Measurements from ENCODE around the gene GPATCH2L. TPM values are rescaled to one million over a fixed set of nuclear protein-coding genes. Genes with fewer than 3 reads are reported as not detected.

Gene GPATCH2L
- polyA plus RNA-seq, 3 donors, result 10.6 to 28.3 (median 13.8) TPM

DNA sequence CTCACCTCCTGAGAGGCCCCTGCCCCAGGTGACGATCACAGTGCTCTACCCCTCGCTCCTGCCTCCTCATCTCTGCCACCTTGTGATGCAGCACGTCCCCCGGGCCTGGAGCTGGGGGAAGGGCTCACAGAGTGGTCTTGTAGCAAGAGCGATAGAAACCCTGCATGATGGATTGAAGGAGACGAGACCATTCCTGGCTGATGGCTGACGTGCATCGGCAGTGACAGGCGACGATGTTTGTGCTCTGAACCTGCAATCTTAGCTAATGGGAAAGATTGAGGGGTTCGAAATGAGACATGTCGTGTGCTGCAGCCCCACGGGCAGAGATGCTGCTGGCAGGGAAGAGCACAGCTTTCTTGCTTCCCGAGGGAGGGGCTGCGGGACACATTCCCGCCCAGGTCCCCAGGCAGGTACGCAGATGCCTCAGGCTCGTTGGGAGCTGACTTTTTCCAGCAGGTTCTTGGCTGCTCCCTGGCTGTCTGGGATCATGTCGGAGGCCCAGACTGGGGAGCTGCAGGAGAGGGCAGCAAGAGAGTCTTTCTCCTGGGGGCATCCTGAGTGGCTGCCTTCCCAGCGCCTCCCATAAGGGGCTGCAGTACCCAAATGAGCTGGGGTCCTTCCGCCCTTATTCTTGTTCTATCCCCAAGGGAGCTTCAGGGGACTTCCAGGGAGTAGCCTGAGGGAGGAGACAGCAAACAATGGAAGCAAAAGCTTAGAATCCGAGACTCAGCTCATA, 38.7 kb upstream of the GPATCH2L start:
- H3K27me3 ChIP-seq (ENCODE audit: control insufficient read depth in 2 of 2, insufficient read depth in 2 of 2, low read length in 2 of 2), result no peaks in the 10 kb centered on the region
- TF ChIP-seq, protein P1, sequence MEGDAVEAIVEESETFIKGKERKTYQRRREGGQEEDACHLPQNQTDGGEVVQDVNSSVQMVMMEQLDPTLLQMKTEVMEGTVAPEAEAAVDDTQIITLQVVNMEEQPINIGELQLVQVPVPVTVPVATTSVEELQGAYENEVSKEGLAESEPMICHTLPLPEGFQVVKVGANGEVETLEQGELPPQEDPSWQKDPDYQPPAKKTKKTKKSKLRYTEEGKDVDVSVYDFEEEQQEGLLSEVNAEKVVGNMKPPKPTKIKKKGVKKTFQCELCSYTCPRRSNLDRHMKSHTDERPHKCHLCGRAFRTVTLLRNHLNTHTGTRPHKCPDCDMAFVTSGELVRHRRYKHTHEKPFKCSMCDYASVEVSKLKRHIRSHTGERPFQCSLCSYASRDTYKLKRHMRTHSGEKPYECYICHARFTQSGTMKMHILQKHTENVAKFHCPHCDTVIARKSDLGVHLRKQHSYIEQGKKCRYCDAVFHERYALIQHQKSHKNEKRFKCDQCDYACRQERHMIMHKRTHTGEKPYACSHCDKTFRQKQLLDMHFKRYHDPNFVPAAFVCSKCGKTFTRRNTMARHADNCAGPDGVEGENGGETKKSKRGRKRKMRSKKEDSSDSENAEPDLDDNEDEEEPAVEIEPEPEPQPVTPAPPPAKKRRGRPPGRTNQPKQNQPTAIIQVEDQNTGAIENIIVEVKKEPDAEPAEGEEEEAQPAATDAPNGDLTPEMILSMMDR (IDR thresholded peaks at IDR 0.05), result no peak
- intact Hi-C loops (cut with micrococcal nuclease), result no loop called here
- Mint-ChIP-seq H3K4me1 (no peaks in the 10 kb centered on the region), H3K4me3 (no peak overlapping the region), H3K27ac (no peak overlapping the region), H3K9me3 (peaks cover 0 to 5% (median 2%) of the 10 kb centered on the region in 7 donors), H3K27me3 (ENCODE audit: low read depth in 3 of 3) (peaks cover 9 to 15% (median 14%) of the 10 kb centered on the region in 3 donors), H3K36me3 (no peaks in the 10 kb centered on the region)
- H3K27ac ChIP-seq (ENCODE audit: low read depth in 1 of 2, low read length in 2 of 2), result no peak overlapping the region
- no peaks in the 10 kb centered on the region for H3K4me1 ChIP-seq (ENCODE audit: control insufficient read depth in 1 of 2, insufficient read depth in 2 of 2, low read length in 2 of 2)
- H3K9me3 ChIP-seq (replicated peaks in 1 of 2; ENCODE audit: control insufficient read depth in 1 of 2, insufficient read depth in 1 of 2, low read length in 2 of 2), result no peaks in the 10 kb centered on the region
- H3K9ac ChIP-seq (ENCODE audit: insufficient read depth, low read length, poor library complexity, severe bottlenecking), result no peak overlapping the region
- no peak for DNase-seq
- H3K4me2 ChIP-seq (replicated peaks; ENCODE audit: extremely low read depth, low read length, poor library complexity, severe bottlenecking), result no peak overlapping the region
- H3K36me3 ChIP-seq (replicated peaks in 1 of 2; ENCODE audit: control insufficient read depth in 1 of 2, insufficient read depth in 2 of 2, low read length in 2 of 2), result no peaks in the 10 kb centered on the region
- WGBS (ENCODE audit: insufficient coverage), result 73% methylated on average over 22 of the region's 22 CpGs
- H3K4me3 ChIP-seq (replicated peaks in 1 of 3; ENCODE audit: low read depth in 2 of 3, low read length in 3 of 3), result no peak overlapping the region
- H2AFZ ChIP-seq (ENCODE audit: insufficient read depth, low read depth, low read length, poor library complexity, severe bottlenecking), result no peak overlapping the region
- no peaks in the 10 kb centered on the region for H3K79me2 ChIP-seq (ENCODE audit: insufficient read depth, low read length)
- H4K20me1 ChIP-seq (ENCODE audit: insufficient read depth, low read length), result no peaks in the 10 kb centered on the region

DNA sequence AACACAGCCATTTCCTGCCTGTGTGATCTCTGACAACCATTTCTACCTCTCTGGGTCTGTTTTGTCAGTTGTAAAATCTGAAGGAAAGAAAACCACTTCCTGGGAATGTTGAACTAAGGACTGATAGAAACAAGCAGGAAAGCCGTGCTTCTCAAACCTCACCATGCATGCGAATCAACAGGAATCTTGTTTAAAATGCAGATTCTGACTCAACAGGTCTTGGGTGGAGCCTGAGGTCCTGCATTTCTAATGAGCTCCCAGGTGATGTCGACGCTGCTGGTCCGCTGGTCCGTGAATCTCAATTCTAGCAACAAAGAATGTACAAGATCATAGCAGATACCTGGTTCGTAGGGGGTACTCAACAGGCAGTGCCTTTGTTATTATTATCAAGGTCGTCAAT, 38.0 kb upstream of the GPATCH2L start:
- no peak overlapping the region for H2AFZ ChIP-seq (ENCODE audit: insufficient read depth, low read depth, low read length, poor library complexity, severe bottlenecking)
- peaks cover 11 to 15% (median 14%) of the 10 kb centered on the region in 3 donors for H3K27me3 Mint-ChIP-seq (ENCODE audit: low read depth in 3 of 3)
- DNase-seq, result no peak

More for the DNA sequence above, 38.0 kb upstream of the GPATCH2L start:
- Histone ChIP-seq H3K9me3 (replicated peaks in 1 of 2; ENCODE audit: control insufficient read depth in 1 of 2, insufficient read depth in 1 of 2, low read length in 2 of 2) (no peaks in the 10 kb centered on the region), H4K20me1 (ENCODE audit: insufficient read depth, low read length) (no peaks in the 10 kb centered on the region), H3K36me3 (replicated peaks in 1 of 2; ENCODE audit: control insufficient read depth in 1 of 2, insufficient read depth in 2 of 2, low read length in 2 of 2) (no peaks in the 10 kb centered on the region), H3K9ac (ENCODE audit: insufficient read depth, low read length, poor library complexity, severe bottlenecking) (no peak overlapping the region), H3K4me3 (replicated peaks in 1 of 3; ENCODE audit: low read depth in 2 of 3, low read length in 3 of 3) (no peak overlapping the region), H3K27me3 (ENCODE audit: control insufficient read depth in 2 of 2, insufficient read depth in 2 of 2, low read length in 2 of 2) (no peaks in the 10 kb centered on the region), H3K79me2 (ENCODE audit: insufficient read depth, low read length) (no peaks in the 10 kb centered on the region), H3K27ac (ENCODE audit: low read depth in 1 of 2, low read length in 2 of 2) (no peak overlapping the region), H3K4me1 (ENCODE audit: control insufficient read depth in 1 of 2, insufficient read depth in 2 of 2, low read length in 2 of 2) (no peaks in the 10 kb centered on the region), H3K4me2 (replicated peaks; ENCODE audit: extremely low read depth, low read length, poor library complexity, severe bottlenecking) (no peak overlapping the region)
- 35% methylated on average over 6 of the region's 8 CpGs for WGBS (ENCODE audit: insufficient coverage)
- intact Hi-C loops (cut with micrococcal nuclease), result no loop called here
- Mint-ChIP-seq H3K36me3 (no peaks in the 10 kb centered on the region), H3K27ac (no peak overlapping the region), H3K9me3 (peaks cover 0 to 2% (median 0%) of the 10 kb centered on the region in 7 donors), H3K4me3 (no peak overlapping the region), H3K4me1 (no peaks in the 10 kb centered on the region)
- TF ChIP-seq, protein P1 (IDR thresholded peaks at IDR 0.05), result no peak

Data from CD14-positive monocyte (primary cell).